SK-N-SH (cell line): Measurements from ENCODE around the gene CNTN4. TPM values are rescaled to one million over a fixed set of nuclear protein-coding genes. Genes with fewer than 3 reads are reported as not detected.

Experiments used
- CTCF ChIA-PET: fragments of 300-600, 350-600 bp; formaldehyde crosslinking; extraction: SDS; loops from one replicate; lab custom pipeline; 2021; lab: Yijun Ruan, JAX
- POLR2A ChIA-PET: fragments of 350-600 bp; sonication (Branson Sonifier 250); formaldehyde crosslinking; extraction: SDS; loops from one replicate; lab custom pipeline; 2020; ENCODE audit warnings: antibody characterized with exemption, inconsistent platforms; lab: Yijun Ruan, JAX
- DNase-seq: peaks from one replicate; pipeline ENCODE4 v3.0.0; 2012
- H2AFZ ChIP-seq: fragments of 200-600 bp; sonication (generic); 2 replicates; pipeline ENCODE4 v1.8.1; 2016; ENCODE audit warnings: antibody characterized with exemption, mild to moderate bottlenecking, low read depth
- H3F3A ChIP-seq: fragments of 200-600 bp; sonication (generic); replicated peaks from 2 replicates; pipeline ENCODE3; 2016; ENCODE audit warnings: antibody characterized with exemption, mild to moderate bottlenecking; ENCODE audit not compliant: insufficient read depth
- H3K27ac ChIP-seq, 2 experiments: fragments of 200-500 bp in 1 of 2; fragments of 200-600 bp in 1 of 2; sonication (Bioruptor generic) in 1 of 2; sonication (generic), shearing (Covaris generic) in 1 of 2; 2 replicates each; pipeline versions ENCODE4 v1.5.1 to v1.6.1; 2014 to 2016; ENCODE audit warnings: low read depth in 2 of 2, inconsistent platforms in 1 of 2, low read length in 1 of 2, mild to moderate bottlenecking in 1 of 2, mixed read lengths in 1 of 2
- H3K27me3 ChIP-seq: fragments of 200-600 bp; sonication (generic), shearing (Covaris generic); 2 replicates; pipeline ENCODE4 v1.6.1; 2016; ENCODE audit warnings: mixed run types; ENCODE audit not compliant: insufficient read depth
- H3K36me3 ChIP-seq, 2 experiments: fragments of 200-500 bp in 1 of 2; fragments of 200-600 bp in 1 of 2; sonication (Bioruptor generic) in 1 of 2; sonication (generic) in 1 of 2; replicated peaks in 1 of 2; 2 replicates each; pipeline versions ENCODE3 to v1.5.1; 2014 to 2016; ENCODE audit warnings: low read length in 1 of 2, mild to moderate bottlenecking in 1 of 2; ENCODE audit not compliant: insufficient read depth in 2 of 2, control insufficient read depth in 1 of 2
- H3K4me1 ChIP-seq, 2 experiments: fragments of 200-500 bp in 1 of 2; fragments of 200-600 bp in 1 of 2; sonication (Bioruptor generic) in 1 of 2; sonication (generic), shearing (Covaris generic) in 1 of 2; 2 replicates each; pipeline versions ENCODE4 v1.5.1 to v1.6.1; 2014 to 2016; ENCODE audit warnings: low read depth in 1 of 2, low read length in 1 of 2, mixed run types in 1 of 2; ENCODE audit not compliant: insufficient read depth in 2 of 2, control insufficient read depth in 1 of 2
- H3K4me2 ChIP-seq: fragments of 200-600 bp; sonication (generic), shearing (Covaris generic); 2 replicates; pipeline ENCODE4 v1.6.1; 2017; ENCODE audit warnings: mixed run types
- H3K4me3 ChIP-seq, 2 experiments: fragments of 200-500 bp in 1 of 2; fragments of 200-600 bp in 1 of 2; sonication (Bioruptor generic) in 1 of 2; sonication (generic), shearing (Covaris generic) in 1 of 2; 2 replicates each; pipeline versions ENCODE4 v1.5.1 to v1.8.1; 2014 to 2016; ENCODE audit warnings: low read depth in 2 of 2, inconsistent platforms in 1 of 2, low read length in 1 of 2, mild to moderate bottlenecking in 1 of 2, mixed read lengths in 1 of 2, moderate library complexity in 1 of 2
- H3K79me2 ChIP-seq: fragments of 200-600 bp; sonication (generic); 2 replicates; pipeline ENCODE4 v1.8.1; 2017; ENCODE audit warnings: mild to moderate bottlenecking; ENCODE audit not compliant: insufficient read depth
- H3K9ac ChIP-seq: fragments of 200-600 bp; sonication (generic); 2 replicates; pipeline ENCODE4 v1.6.1; 2017; ENCODE audit warnings: mixed run types
- H3K9me2 ChIP-seq: fragments of 200-600 bp; sonication (generic); 2 replicates; pipeline ENCODE4 v1.6.1; 2017; ENCODE audit warnings: mixed run types
- H3K9me3 ChIP-seq: fragments of 200-600 bp; sonication (generic); 2 replicates; pipeline ENCODE4 v1.6.1; 2017; ENCODE audit warnings: mixed run types, mild to moderate bottlenecking, moderate library complexity
- H4K20me1 ChIP-seq: fragments of 200-600 bp; sonication (generic); 2 replicates; pipeline ENCODE4 v1.6.1; 2017; ENCODE audit warnings: mild to moderate bottlenecking, mixed run types; ENCODE audit not compliant: insufficient read depth
- CTCF ChIP-seq: fragments of 200-600 bp; sonication (generic); IDR thresholded peaks from 2 replicates; pipeline ENCODE4 v1.6.1; 2017; ENCODE audit warnings: antibody characterized with exemption, mild to moderate bottlenecking, moderate library complexity
- ELF1 ChIP-seq: IDR thresholded peaks from 2 replicates; pipeline ENCODE4 v1.4.0; 2012
- EZH2phosphoT487 ChIP-seq: fragments of 200-600 bp; sonication (generic); IDR thresholded peaks from 2 replicates; pipeline ENCODE4 v1.6.1; 2017; ENCODE audit warnings: low read depth, mixed run types, mild to moderate bottlenecking, antibody characterized with exemption, moderate library complexity, borderline replicate concordance
- FOXJ3 ChIP-seq: sonication (generic); formaldehyde crosslinking; IDR thresholded peaks from 2 replicates; pipeline ENCODE4 v1.5.1; 2020; ENCODE audit warnings: mild to moderate bottlenecking, missing genetic modification reagents
- FOXM1 ChIP-seq: IDR thresholded peaks from 2 replicates; pipeline ENCODE4 v1.4.0; 2012; ENCODE audit warnings: low read depth, mild to moderate bottlenecking
- MAX ChIP-seq: IDR thresholded peaks from 2 replicates; pipeline ENCODE4 v1.4.0; 2012; ENCODE audit warnings: low read depth
- MEF2A ChIP-seq: IDR thresholded peaks from 2 replicates; pipeline ENCODE4 v1.4.0; 2012; ENCODE audit warnings: low read depth, borderline replicate concordance
- MXI1 ChIP-seq: IDR thresholded peaks from 2 replicates; pipeline ENCODE4 v1.6.1; 2012; ENCODE audit warnings: mild to moderate bottlenecking, low read depth, low read length, improper control_type of control experiment
- NRF1 ChIP-seq: IDR thresholded peaks from 2 replicates; pipeline ENCODE4 v1.6.1; 2012; ENCODE audit warnings: low read depth, mild to moderate bottlenecking, low read length
- POLR2AphosphoS5 ChIP-seq: IDR thresholded peaks from 2 replicates; pipeline ENCODE4 v1.6.1; 2012; ENCODE audit warnings: low read depth, low read length
- RAD21 ChIP-seq: IDR thresholded peaks from 2 replicates; pipeline ENCODE4 v1.6.1; 2012; ENCODE audit warnings: mild to moderate bottlenecking, low read length
- RCOR1 ChIP-seq: fragments of 150-350 bp; IDR thresholded peaks from 2 replicates; pipeline ENCODE4 v1.6.1; 2017; ENCODE audit warnings: antibody characterized with exemption, low read length
- TAF1 ChIP-seq: IDR thresholded peaks from 2 replicates; pipeline ENCODE4 v1.6.1; 2012; ENCODE audit warnings: low read depth, mild to moderate bottlenecking, low read length, moderate library complexity, borderline replicate concordance
- TCF12 ChIP-seq: IDR thresholded peaks from 2 replicates; pipeline ENCODE4 v1.4.0; 2012
- YY1 ChIP-seq: IDR thresholded peaks from 2 replicates; pipeline ENCODE4 v1.4.0; 2012; ENCODE audit warnings: low read depth, mild to moderate bottlenecking
- ZBTB33 ChIP-seq: IDR thresholded peaks from 2 replicates; pipeline ENCODE4 v1.4.0; 2012; ENCODE audit warnings: low read depth, borderline replicate concordance
- WGBS: methylation state at CpG from one replicate; pipeline ENCODE4 v1.1.6; 2017; ENCODE audit warnings: low lambda C conversion rate; 5-methylcytosine and 5-hydroxymethylcytosine counted together
- polyA plus RNA-seq, 3 experiments: library from polyadenylated mRNA; depleted of rRNA; stranded (reverse); fragments of >200 nt; gene quantifications; 2 replicates each; pipeline ENCODE4 v1.2.3, GENCODE V29; 2012
- TF ChIP-seq, protein P1 (sequence below): IDR thresholded peaks from 2 replicates; pipeline ENCODE4 v1.6.1; 2012; ENCODE audit warnings: mild to moderate bottlenecking, low read depth, low read length, moderate library complexity
- TF ChIP-seq, protein P2 (sequence below): fragments of 150-350 bp; IDR thresholded peaks from 2 replicates; pipeline ENCODE4 v1.6.1; 2017; ENCODE audit warnings: antibody characterized with exemption, low read length, low read depth, borderline replicate concordance

The CNTN4 gene
- polyA plus RNA-seq, 1 of the 3 experiments (the other 2 are of a cell fraction) = 0.12 TPM

GRCh38 chr3:2218375-2218774, 119.7 kb downstream of the CNTN4 start:
- H4K20me1 ChIP-seq = no peaks in the 10 kb centered on the region
- no peaks in the 10 kb centered on the region for H3F3A ChIP-seq
- H3K27ac ChIP-seq = no peak overlapping the region
- H2AFZ ChIP-seq = no peak overlapping the region
- no peaks in the 10 kb centered on the region; the same call in 1 of the 2 replicates for H3K9me3 ChIP-seq
- H3K27me3 ChIP-seq = no peaks in the 10 kb centered on the region
- WGBS = 27% methylated on average over 4 of the region's 4 CpGs
- CTCF ChIA-PET = no interaction called here
- no peaks in the 10 kb centered on the region; a peak in 1 of 4 replicates for H3K4me1 ChIP-seq
- H3K9ac ChIP-seq = no peak overlapping the region
- no peak overlapping the region for H3K4me3 ChIP-seq
- H3K9me2 ChIP-seq = no peaks in the 10 kb centered on the region
- TF ChIP-seq FOXJ3 (CRISPR knock-in tag) = no peak
- no peak for TF ChIP-seq MXI1
- no peak for TF ChIP-seq TAF1
- TF ChIP-seq ELF1 = no peak
- TF ChIP-seq FOXM1 = no peak
- no peak for TF ChIP-seq ZBTB33
- no peak for TF ChIP-seq CTCF
- TF ChIP-seq YY1 = no peak
- TF ChIP-seq RAD21 = no peak
- TF ChIP-seq NRF1 = no peak
- TF ChIP-seq MEF2A = no peak
- TF ChIP-seq POLR2AphosphoS5 = no peak
- TF ChIP-seq, protein P1, sequence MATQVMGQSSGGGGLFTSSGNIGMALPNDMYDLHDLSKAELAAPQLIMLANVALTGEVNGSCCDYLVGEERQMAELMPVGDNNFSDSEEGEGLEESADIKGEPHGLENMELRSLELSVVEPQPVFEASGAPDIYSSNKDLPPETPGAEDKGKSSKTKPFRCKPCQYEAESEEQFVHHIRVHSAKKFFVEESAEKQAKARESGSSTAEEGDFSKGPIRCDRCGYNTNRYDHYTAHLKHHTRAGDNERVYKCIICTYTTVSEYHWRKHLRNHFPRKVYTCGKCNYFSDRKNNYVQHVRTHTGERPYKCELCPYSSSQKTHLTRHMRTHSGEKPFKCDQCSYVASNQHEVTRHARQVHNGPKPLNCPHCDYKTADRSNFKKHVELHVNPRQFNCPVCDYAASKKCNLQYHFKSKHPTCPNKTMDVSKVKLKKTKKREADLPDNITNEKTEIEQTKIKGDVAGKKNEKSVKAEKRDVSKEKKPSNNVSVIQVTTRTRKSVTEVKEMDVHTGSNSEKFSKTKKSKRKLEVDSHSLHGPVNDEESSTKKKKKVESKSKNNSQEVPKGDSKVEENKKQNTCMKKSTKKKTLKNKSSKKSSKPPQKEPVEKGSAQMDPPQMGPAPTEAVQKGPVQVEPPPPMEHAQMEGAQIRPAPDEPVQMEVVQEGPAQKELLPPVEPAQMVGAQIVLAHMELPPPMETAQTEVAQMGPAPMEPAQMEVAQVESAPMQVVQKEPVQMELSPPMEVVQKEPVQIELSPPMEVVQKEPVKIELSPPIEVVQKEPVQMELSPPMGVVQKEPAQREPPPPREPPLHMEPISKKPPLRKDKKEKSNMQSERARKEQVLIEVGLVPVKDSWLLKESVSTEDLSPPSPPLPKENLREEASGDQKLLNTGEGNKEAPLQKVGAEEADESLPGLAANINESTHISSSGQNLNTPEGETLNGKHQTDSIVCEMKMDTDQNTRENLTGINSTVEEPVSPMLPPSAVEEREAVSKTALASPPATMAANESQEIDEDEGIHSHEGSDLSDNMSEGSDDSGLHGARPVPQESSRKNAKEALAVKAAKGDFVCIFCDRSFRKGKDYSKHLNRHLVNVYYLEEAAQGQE = no peak
- TF ChIP-seq MAX = no peak
- TF ChIP-seq TCF12 = no peak
- no peak for TF ChIP-seq RCOR1
- TF ChIP-seq, protein P2, sequence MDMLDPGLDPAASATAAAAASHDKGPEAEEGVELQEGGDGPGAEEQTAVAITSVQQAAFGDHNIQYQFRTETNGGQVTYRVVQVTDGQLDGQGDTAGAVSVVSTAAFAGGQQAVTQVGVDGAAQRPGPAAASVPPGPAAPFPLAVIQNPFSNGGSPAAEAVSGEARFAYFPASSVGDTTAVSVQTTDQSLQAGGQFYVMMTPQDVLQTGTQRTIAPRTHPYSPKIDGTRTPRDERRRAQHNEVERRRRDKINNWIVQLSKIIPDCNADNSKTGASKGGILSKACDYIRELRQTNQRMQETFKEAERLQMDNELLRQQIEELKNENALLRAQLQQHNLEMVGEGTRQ = no peak
- no peak for TF ChIP-seq EZH2phosphoT487
- no peak for DNase-seq
- H3K4me2 ChIP-seq = no peak overlapping the region
- no peaks in the 10 kb centered on the region for H3K79me2 ChIP-seq
- POLR2A ChIA-PET = no interaction called here
- no peaks in the 10 kb centered on the region for H3K36me3 ChIP-seq
